PC-3 (cell line): ENCODE results near the gene ZNF771. TPM values are rescaled to one million over a fixed set of nuclear protein-coding genes. Genes with fewer than 3 reads are reported as not detected.

Experiments
- ATAC-seq: fragments of 200-7000 bp; cut with Tn5 transposase; 2 replicates; pipeline ENCODE4 v1.9.1; 2020; ENCODE audit warnings: mild to moderate bottlenecking, moderate library complexity
- BruUV-seq: library from RNA; stranded (reverse); fragments of 400-500 nt; replicated peaks from 2 replicates; lab custom pipeline; 2021; lab: Mats Ljungman, UMichigan
- CTCF ChIA-PET: fragments of 300-600 bp; sonication (Branson Sonifier 250); formaldehyde crosslinking; loops from one replicate; lab custom pipeline; 2022; ENCODE audit warnings: antibody characterized with exemption; lab: Charles Lee
- POLR2A ChIA-PET: fragments of 300-600 bp; sonication (Branson Sonifier 250); formaldehyde crosslinking; loops from one replicate; lab custom pipeline; 2022; ENCODE audit warnings: antibody characterized with exemption; ENCODE audit not compliant: unreplicated experiment; lab: Charles Lee
- DNase-seq: peaks from one replicate; pipeline ENCODE4 v3.0.0-alpha.2; 2015
- H2AFZ ChIP-seq: fragments of 300-600 bp; sonication (generic); 2 replicates; pipeline ENCODE4 v1.6.0; 2016; ENCODE audit warnings: antibody characterized with exemption, low read length
- H3F3A ChIP-seq: fragments of 300-600 bp; sonication (generic); one replicate; pipeline ENCODE4 v1.6.0; 2017; ENCODE audit warnings: antibody characterized with exemption, low read length, control low read depth, mild to moderate bottlenecking; ENCODE audit not compliant: unreplicated experiment
- H3K27ac ChIP-seq: fragments of 300-600 bp; sonication (generic); 2 replicates; pipeline ENCODE4 v1.5.1; 2016; ENCODE audit warnings: mild to moderate bottlenecking, low read length
- H3K27me3 ChIP-seq: fragments of 300-600 bp; sonication (generic); 2 replicates; pipeline ENCODE4 v1.6.1; 2016; ENCODE audit warnings: low read length, mixed read lengths
- H3K36me3 ChIP-seq: fragments of 300-600 bp; sonication (generic); 2 replicates; pipeline ENCODE4 v1.6.1; 2016; ENCODE audit warnings: low read depth, mixed run types, low read length, mixed read lengths
- H3K4me1 ChIP-seq: fragments of 300-600 bp; sonication (generic); 2 replicates; pipeline ENCODE4 v1.5.1; 2016; ENCODE audit warnings: low read length; ENCODE audit not compliant: insufficient read depth
- H3K4me2 ChIP-seq: fragments of 300-600 bp; sonication (generic); 2 replicates; pipeline ENCODE4 v1.6.0; 2016; ENCODE audit warnings: low read length
- H3K4me3 ChIP-seq: fragments of 300-600 bp; sonication (generic); 2 replicates; pipeline ENCODE4 v1.5.1; 2016; ENCODE audit warnings: mild to moderate bottlenecking, low read length, mixed read lengths
- H3K79me2 ChIP-seq: fragments of 300-600 bp; sonication (generic); 2 replicates; pipeline ENCODE4 v1.6.1; 2017; ENCODE audit warnings: low read length, mixed read lengths
- H3K9ac ChIP-seq: fragments of 300-600 bp; sonication (generic); 2 replicates; pipeline ENCODE4 v1.6.0; 2016; ENCODE audit warnings: mild to moderate bottlenecking, low read length
- H3K9me2 ChIP-seq: fragments of 300-600 bp; sonication (generic); replicated peaks from 2 replicates; pipeline ENCODE4 v1.6.1; 2016; ENCODE audit warnings: mixed run types, low read length, mixed read lengths
- H3K9me3 ChIP-seq: fragments of 300-600 bp; sonication (generic); 2 replicates; pipeline ENCODE4 v1.6.1; 2016; ENCODE audit warnings: low read length, mixed read lengths
- H4K20me1 ChIP-seq: fragments of 300-600 bp; sonication (generic); 2 replicates; pipeline ENCODE4 v1.6.1; 2016; ENCODE audit warnings: low read length, mixed read lengths
- EZH2 ChIP-seq: fragments of 300-600 bp; sonication (generic); IDR thresholded peaks from one replicate; pipeline ENCODE4 v1.6.1; 2017; ENCODE audit warnings: antibody characterized with exemption, mild to moderate bottlenecking, low read length; ENCODE audit not compliant: unreplicated experiment
- EZH2phosphoT487 ChIP-seq: fragments of 300-600 bp; sonication (generic); IDR thresholded peaks from 2 replicates; pipeline ENCODE4 v1.6.1; 2018; ENCODE audit warnings: mild to moderate bottlenecking, antibody characterized with exemption, low read length, borderline replicate concordance
- intact Hi-C: fragments of 100-400 bp; cut with micrococcal nuclease; formaldehyde crosslinking; loops from 2 replicates; pipeline ENCODE4 v1.9.0; 2023
- total RNA-seq: library from RNA; depleted of rRNA; stranded (reverse); fragments of >200 nt; gene quantifications from 2 replicates; pipeline ENCODE4 v1.2.3, GENCODE V29; 2014
- TF ChIP-seq, protein P1 (sequence below): fragments of 300-600 bp; sonication (generic); conservative IDR thresholded peaks from 2 replicates; pipeline ENCODE4 v1.5.1; 2017; ENCODE audit warnings: antibody characterized with exemption, low read depth, mild to moderate bottlenecking, low read length

Gene ZNF771
- total RNA-seq, 1 experiment from 2014 or later = 3.6 TPM

DNA sequence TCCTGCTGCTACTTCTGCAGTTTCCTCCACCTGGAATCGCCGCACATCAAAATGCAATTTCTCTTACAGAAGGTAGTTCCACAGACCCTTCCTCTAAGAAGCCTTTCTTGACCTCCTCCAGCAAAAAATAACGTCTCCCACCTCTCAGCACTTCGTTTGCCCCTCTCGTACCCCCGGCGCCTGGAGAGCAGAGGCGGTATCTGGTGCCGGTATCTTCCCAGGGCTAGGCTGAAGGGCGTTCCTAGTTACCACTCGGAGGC is 21.9 kb downstream of the ZNF771 start:
- Histone ChIP-seq H3K27me3 (no peaks in the 10 kb centered on the region), H3K9me3 (no peaks in the 10 kb centered on the region), H3K4me3 (peak overlapping the region; percentile 87), H3K4me1 (peaks cover 12% of the 10 kb centered on the region; the same call in 1 of the 2 replicates), H3K27ac (peak overlapping the region; percentile 60), H3K4me2 (peak overlapping the region; percentile 96), H3K79me2 (peaks cover 33% of the 10 kb centered on the region), H2AFZ (peak overlapping the region; percentile 96), H3K36me3 (peaks cover 10% of the 10 kb centered on the region), H3K9me2 (no peaks in the 10 kb centered on the region), H3F3A (no peaks in the 10 kb centered on the region), H4K20me1 (no peaks in the 10 kb centered on the region), H3K9ac (peak overlapping the region; percentile 86)
- DNase-seq (peak; percentile 23), ATAC-seq (peak; percentile 33)
- CTCF ChIA-PET = interaction anchor here (0.5 to 1.0 kb wide), 18 partner anchors 12 to 364 kb away, joined by 3 to 13 read pairs (median 3); partner anchors contain the start of genes PRR14, ZNF747, ZNF764 and ZNF771
- BruUV-seq = TSS peak; percentile 72
- intact Hi-C loops = no loop called here
- POLR2A ChIA-PET = interaction anchor here (0.7 to 1.0 kb wide), 2 partner anchors 98 to 205 kb away, joined by 5 to 16 read pairs; no protein-coding TSS in a partner anchor
- TF ChIP-seq, protein P1, sequence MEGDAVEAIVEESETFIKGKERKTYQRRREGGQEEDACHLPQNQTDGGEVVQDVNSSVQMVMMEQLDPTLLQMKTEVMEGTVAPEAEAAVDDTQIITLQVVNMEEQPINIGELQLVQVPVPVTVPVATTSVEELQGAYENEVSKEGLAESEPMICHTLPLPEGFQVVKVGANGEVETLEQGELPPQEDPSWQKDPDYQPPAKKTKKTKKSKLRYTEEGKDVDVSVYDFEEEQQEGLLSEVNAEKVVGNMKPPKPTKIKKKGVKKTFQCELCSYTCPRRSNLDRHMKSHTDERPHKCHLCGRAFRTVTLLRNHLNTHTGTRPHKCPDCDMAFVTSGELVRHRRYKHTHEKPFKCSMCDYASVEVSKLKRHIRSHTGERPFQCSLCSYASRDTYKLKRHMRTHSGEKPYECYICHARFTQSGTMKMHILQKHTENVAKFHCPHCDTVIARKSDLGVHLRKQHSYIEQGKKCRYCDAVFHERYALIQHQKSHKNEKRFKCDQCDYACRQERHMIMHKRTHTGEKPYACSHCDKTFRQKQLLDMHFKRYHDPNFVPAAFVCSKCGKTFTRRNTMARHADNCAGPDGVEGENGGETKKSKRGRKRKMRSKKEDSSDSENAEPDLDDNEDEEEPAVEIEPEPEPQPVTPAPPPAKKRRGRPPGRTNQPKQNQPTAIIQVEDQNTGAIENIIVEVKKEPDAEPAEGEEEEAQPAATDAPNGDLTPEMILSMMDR = no peak
- TF ChIP-seq EZH2phosphoT487 (no peak), EZH2 (no peak)

DNA sequence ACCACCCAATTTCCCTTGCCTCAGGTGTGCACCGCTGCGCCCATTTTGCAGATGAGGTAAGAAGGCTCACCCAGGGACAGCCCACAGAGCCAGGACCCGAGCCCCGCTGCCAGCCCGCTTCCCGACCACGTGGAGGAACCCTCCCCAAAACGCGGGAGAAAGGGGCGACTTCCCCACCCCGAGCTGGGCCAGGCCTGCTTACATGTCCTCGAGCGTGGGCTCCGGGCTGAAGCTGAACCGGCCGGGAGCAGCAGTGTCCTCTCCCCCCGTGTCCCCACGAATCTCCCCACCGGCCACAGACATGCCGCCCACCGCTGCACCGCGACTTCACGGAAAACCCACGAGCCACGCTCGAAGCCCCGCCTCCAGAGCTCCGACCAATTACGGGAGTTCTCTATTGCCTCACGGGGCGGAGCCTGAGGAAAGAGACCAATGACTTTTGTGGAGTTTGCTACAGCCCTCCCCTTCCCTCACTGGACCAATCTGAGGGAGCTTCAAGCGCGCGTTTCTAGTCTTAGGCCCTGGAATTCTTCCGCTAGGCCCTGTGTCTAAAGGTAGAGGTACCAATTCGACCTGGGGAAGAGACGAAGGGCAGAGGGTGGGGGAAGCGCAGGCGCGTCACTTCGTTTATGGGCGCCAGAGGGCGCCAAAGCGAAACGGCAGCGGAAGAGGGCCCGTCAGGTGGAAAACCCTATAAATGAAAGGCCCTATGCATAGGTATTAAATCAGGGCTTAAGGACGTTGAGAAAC is 22.4 kb downstream of the ZNF771 start, which contains the start of gene DCTPP1:
Gene DCTPP1, minus strand, starts transcription at position 353 of the 750 bp plus-strand sequence. Its CDS starts 50 bp downstream, at position 303.
- peak; percentile 98 for ATAC-seq
- Histone ChIP-seq H3K27me3 (no peaks in the 10 kb centered on the region), H3F3A (no peaks in the 10 kb centered on the region), H3K27ac (peak within 1 kb of the TSS; percentile 60), H3K4me2 (peak within 1 kb of the TSS; percentile 96), H3K36me3 (peaks cover 10% of the 10 kb centered on the region), H3K4me3 (peak within 1 kb of the TSS; percentile 87), H4K20me1 (no peaks in the 10 kb centered on the region), H3K9ac (peak within 1 kb of the TSS; percentile 86), H3K4me1 (peaks cover 12% of the 10 kb centered on the region; the same call in 1 of the 2 replicates), H2AFZ (peak within 1 kb of the TSS; percentile 96), H3K9me2 (no peaks in the 10 kb centered on the region), H3K9me3 (no peaks in the 10 kb centered on the region), H3K79me2 (peaks cover 33% of the 10 kb centered on the region)
- intact Hi-C loops = loop anchor here (5.0 kb wide), 1 partner anchor 207 kb away; no protein-coding TSS in a partner anchor
- TF ChIP-seq EZH2 (no peak), EZH2phosphoT487 (no peak)
- TF ChIP-seq, protein P1 = peak; percentile 83
- ChIA-PET POLR2A (interaction anchor here (0.7 to 1.0 kb wide), 4 partner anchors 22 to 579 kb away, joined by 5 to 16 read pairs (median 6); partner anchors contain the start of gene ZNF771), CTCF (interaction anchor here (0.5 to 1.0 kb wide), 18 partner anchors 12 to 365 kb away, joined by 3 to 13 read pairs (median 3); partner anchors contain the start of genes PRR14, ZNF747, ZNF764 and ZNF771)
- peak; percentile 98 for DNase-seq
- BruUV-seq = no TSS peak
